ENCODE data around the gene INPP5K. TPM values are rescaled to one million over a fixed set of nuclear protein-coding genes. Genes with fewer than 3 reads are reported as not detected.

INPP5K gene
- total and polyA plus RNA-seq, 12 donors, result 11.1 to 91.6 (median 36.2) TPM

GRCh38 chr17:1562176-1562643 lies 45.8 kb upstream of the INPP5K start:
- no peaks in the 10 kb centered on the region for H3K9me3 ChIP-seq (replicated peaks in 1 of 3)
- peaks cover 5 to 33% of the 10 kb centered on the region in 2 donors for H3K4me1 ChIP-seq (replicated peaks in 1 of 2)
- TF ChIP-seq CTCF (IDR thresholded peaks at IDR 0.05) (no peak), POLR2A (IDR thresholded peaks at IDR 0.05) (no peak)
- 1 to 2% (median 2%) methylated on average over 10 to 62 of the region's 62 CpGs; no CpG with 5 or more reads in 1 of the 4 donors for WGBS, 4 donors
- H3K4me3 ChIP-seq, result peak overlapping the region in 2 of 4 donors; percentile 57 to 99
- H3K27ac ChIP-seq, result peak overlapping the region in 4 of 5 donors; percentile 81 to 99 (median 86)
- no peaks in the 10 kb centered on the region for H3K36me3 ChIP-seq (replicated peaks in 1 of 2)
- intact Hi-C loops (cut with DNase I), result no loop called here
- H3K27me3 ChIP-seq, result no peaks in the 10 kb centered on the region
- peak in 6 of 7 donors; percentile 37 to 65 (median 60) for DNase-seq

GRCh38 chr17:1561420-1562175 lies 45.2 kb upstream of the INPP5K start:
- intact Hi-C loops (cut with DNase I), result no loop called here

GRCh38 chr17:1560858-1561355 lies 44.5 kb upstream of the INPP5K start:
- Histone ChIP-seq H3K9me3 (replicated peaks in 1 of 3) (no peaks in the 10 kb centered on the region), H3K27me3 (no peaks in the 10 kb centered on the region), H3K36me3 (replicated peaks in 1 of 2) (no peaks in the 10 kb centered on the region), H3K4me1 (replicated peaks in 1 of 2) (peaks cover 5 to 35% of the 10 kb centered on the region in 2 donors), H3K27ac (peak overlapping the region in 1 of 5 donors; percentile 99), H3K4me3 (peak overlapping the region in 1 of 4 donors; percentile 99)
- TF ChIP-seq CTCF (IDR thresholded peaks at IDR 0.05) (no peak), POLR2A (IDR thresholded peaks at IDR 0.05) (no peak)
- intact Hi-C loops (cut with DNase I), result no loop called here
- DNase-seq, result no peak
- 64 to 88% (median 77%) methylated on average over 6 to 7 of the region's 7 CpGs for WGBS, 4 donors

More at GRCh38 chr17:1561420-1562175, 45.2 kb upstream of the INPP5K start:
- H3K36me3 ChIP-seq (replicated peaks in 1 of 2), result no peaks in the 10 kb centered on the region
- no peaks in the 10 kb centered on the region for H3K9me3 ChIP-seq (replicated peaks in 1 of 3)
- peaks cover 5 to 33% of the 10 kb centered on the region in 2 donors for H3K4me1 ChIP-seq (replicated peaks in 1 of 2)
- no peaks in the 10 kb centered on the region for H3K27me3 ChIP-seq
- H3K27ac ChIP-seq, result peak overlapping the region in 4 of 5 donors; percentile 81 to 99 (median 86)
- TF ChIP-seq CTCF (IDR thresholded peaks at IDR 0.05), result peak in 3 of 6 experiments; percentile 12 to 40 (median 22)
- no peak for TF ChIP-seq POLR2A (IDR thresholded peaks at IDR 0.05)
- WGBS, 4 donors, result 7 to 10% (median 9%) methylated on average over 35 to 47 of the region's 47 CpGs
- peak in 2 of 7 donors; percentile 25 for DNase-seq
- peak overlapping the region in 2 of 4 donors; percentile 57 to 99 for H3K4me3 ChIP-seq

- H3K4me1 ChIP-seq (replicated peaks in 1 of 2), result peaks cover 8 to 41% of the 10 kb centered on the region in 2 donors
- no peak for TF ChIP-seq CTCF (IDR thresholded peaks at IDR 0.05)
- no peak for TF ChIP-seq POLR2A (IDR thresholded peaks at IDR 0.05)
- H3K27me3 ChIP-seq, result no peaks in the 10 kb centered on the region
- 46 to 66% (median 54%) methylated on average over 10 to 22 of the region's 22 CpGs for WGBS, 4 donors
- H3K27ac ChIP-seq, result peak overlapping the region in 1 of 5 donors; percentile 99
- no peaks in the 10 kb centered on the region for H3K36me3 ChIP-seq (replicated peaks in 1 of 2)
- intact Hi-C loops (cut with DNase I), result no loop called here
- no peak for DNase-seq
- H3K4me3 ChIP-seq, result no peak overlapping the region
- H3K9me3 ChIP-seq (replicated peaks in 1 of 3), result no peaks in the 10 kb centered on the region
Observed at GRCh38 chr17:1560101-1560857, 43.9 kb upstream of the INPP5K start.
